Measurements from ENCODE around the gene TCEANC2. TPM values are rescaled to one million over a fixed set of nuclear protein-coding genes. Genes with fewer than 3 reads are reported as not detected.

TCEANC2 gene
- total RNA-seq, 1 experiment from 2014 or later: 5.3 TPM

- no peak overlapping the region; a peak in 1 of 7 replicates for H3K27ac Mint-ChIP-seq
- H3K9ac ChIP-seq (ENCODE audit: extremely low read depth, insufficient read length, low read length): no peak overlapping the region
Measured at GRCh38 chr1:54121482-54122134, 68.2 kb downstream of the TCEANC2 start.

More at GRCh38 chr1:54121482-54122134, 68.2 kb downstream of the TCEANC2 start:
- Histone ChIP-seq H3K4me2 (ENCODE audit: insufficient read depth, insufficient read length, low read length) (peak overlapping the region; percentile 10), H4K5ac (ENCODE audit: insufficient read length, low read depth, low read length) (no peak overlapping the region), H4K8ac (replicated peaks; ENCODE audit: insufficient read length, low read depth, low read length) (no peak overlapping the region), H3K23me2 (ENCODE audit: insufficient read length, low read depth, low read length, poor library complexity, severe bottlenecking) (no peaks in the 10 kb centered on the region), H4K91ac (ENCODE audit: insufficient read length, low read depth, low read length) (no peak overlapping the region), H3K18ac (ENCODE audit: insufficient read length, low read depth, low read length) (peak overlapping the region; percentile 91), H2BK5ac (ENCODE audit: insufficient read length, low read length) (no peak overlapping the region), H3K56ac (ENCODE audit: insufficient read length, low read depth, low read length) (no peak overlapping the region), H3K14ac (ENCODE audit: insufficient read depth, low read length) (peak overlapping the region; percentile 83), H3K79me1 (ENCODE audit: insufficient read depth, low read depth, low read length, poor library complexity, severe bottlenecking) (no peaks in the 10 kb centered on the region), H3K27me3 (ENCODE audit: insufficient read depth, low read length) (no peaks in the 10 kb centered on the region; the same call in 1 of the 2 replicates), H2AK5ac (ENCODE audit: insufficient read length, low read length) (no peak overlapping the region), H4K20me1 (ENCODE audit: control insufficient read depth, insufficient read depth, insufficient read length) (peaks cover 5% of the 10 kb centered on the region), H2BK20ac (ENCODE audit: low read depth, low read length, poor library complexity, severe bottlenecking) (no peak overlapping the region), H3K4ac (ENCODE audit: low read depth, low read length) (no peak overlapping the region), H2BK12ac (ENCODE audit: insufficient read length, low read depth, low read length) (no peak overlapping the region), H3K79me2 (ENCODE audit: insufficient read depth, low read length) (no peaks in the 10 kb centered on the region), H3T11ph (ENCODE audit: low read length) (no peak overlapping the region), H2BK120ac (ENCODE audit: low read depth, low read length, poor library complexity, severe bottlenecking) (no peak overlapping the region), H3K27ac (ENCODE audit: insufficient read length, low read depth, low read length) (no peak overlapping the region), H2BK15ac (ENCODE audit: low read depth, low read length) (no peak overlapping the region), H2AFZ (ENCODE audit: low read length) (peak overlapping the region; percentile 45), H3K23ac (ENCODE audit: insufficient read length, low read depth, low read length) (no peak overlapping the region), H3K9me3 (ENCODE audit: control insufficient read depth, low read depth, low read length) (no peaks in the 10 kb centered on the region), H3K4me1 (ENCODE audit: insufficient read depth, low read length) (no peaks in the 10 kb centered on the region)
- Mint-ChIP-seq H3K9me3 (no peaks in the 10 kb centered on the region), H3K27me3 (ENCODE audit: low read depth) (peaks cover 21% of the 10 kb centered on the region), H3K4me3 (peak overlapping the region; percentile 55 to 58; a peak in 4 of 5 replicates), H3K4me1 (peaks cover 20 to 24% of the 10 kb centered on the region in 2 experiments), H3K36me3 (ENCODE audit: insufficient read depth in 1 of 3, low read depth in 3 of 3) (no peaks in the 10 kb centered on the region)
- peak; percentile 86 for DNase-seq
- TF ChIP-seq CTCF (conservative IDR thresholded peaks at IDR 0.05): peak; percentile 87
- WGBS (ENCODE audit: extremely low coverage, insufficient read length, low lambda C conversion rate): no CpG with 5 or more reads among the region's 36 CpGs
